GM23338 (cell line): Measurements from ENCODE around the gene FAM117B. TPM values are rescaled to one million over a fixed set of nuclear protein-coding genes. Genes with fewer than 3 reads are reported as not detected.

Experiments used
- ATAC-seq: fragments of 200-7000 bp; cut with Tn5 transposase; 3 replicates; pipeline ENCODE4 v1.9.1; 2020
- DNase-seq: peaks from one replicate; pipeline ENCODE4 v3.0.0-alpha.2; 2015; ENCODE audit warnings: low spot score
- H2AFZ ChIP-seq: fragments of 200-600 bp; sonication (generic); 2 replicates; pipeline ENCODE4 v1.8.0; 2016; ENCODE audit warnings: antibody characterized with exemption, mild to moderate bottlenecking, moderate library complexity
- H3F3A ChIP-seq: fragments of 200-600 bp; sonication (generic); replicated peaks from 2 replicates; pipeline ENCODE4 v1.8.0; 2017; ENCODE audit warnings: antibody characterized with exemption, mixed run types, low read depth
- H3K27ac ChIP-seq: fragments of 200-600 bp; sonication (generic); 2 replicates; pipeline ENCODE4 v1.6.1; 2016; ENCODE audit warnings: low read depth
- H3K27me3 ChIP-seq: fragments of 200-600 bp; sonication (generic); 2 replicates; pipeline ENCODE4 v1.8.0; 2016; ENCODE audit warnings: mild to moderate bottlenecking, mixed run types, moderate library complexity; ENCODE audit not compliant: insufficient read depth
- H3K36me3 ChIP-seq: fragments of 200-600 bp; sonication (generic); 2 replicates; pipeline ENCODE4 v1.8.0; 2016; ENCODE audit warnings: mild to moderate bottlenecking; ENCODE audit not compliant: insufficient read depth
- H3K4me1 ChIP-seq: fragments of 200-600 bp; sonication (generic); 2 replicates; pipeline ENCODE4 v1.8.0; 2016; ENCODE audit warnings: mild to moderate bottlenecking, moderate library complexity; ENCODE audit not compliant: insufficient read depth
- H3K4me2 ChIP-seq: fragments of 200-600 bp; sonication (generic); 2 replicates; pipeline ENCODE4 v1.7.1; 2017; ENCODE audit warnings: mixed run types
- H3K4me3 ChIP-seq: fragments of 200-600 bp; sonication (generic); 2 replicates; pipeline ENCODE4 v1.6.1; 2016; ENCODE audit warnings: mixed run types
- H3K79me2 ChIP-seq: fragments of 200-600 bp; sonication (generic); replicated peaks from 2 replicates; pipeline ENCODE4 v1.8.0; 2017; ENCODE audit warnings: mild to moderate bottlenecking; ENCODE audit not compliant: insufficient read depth
- H3K9me2 ChIP-seq: fragments of 200-600 bp; sonication (generic); 2 replicates; pipeline ENCODE4 v1.8.0; 2017; ENCODE audit not compliant: insufficient read depth
- H4K20me1 ChIP-seq: fragments of 200-600 bp; sonication (generic); replicated peaks from 2 replicates; pipeline ENCODE4 v1.8.0; 2017; ENCODE audit warnings: mild to moderate bottlenecking; ENCODE audit not compliant: insufficient read depth
- H3K27ac Mint-ChIP-seq: 2 replicates; pipeline ENCODE4 v1.8.0; 2020; ENCODE audit warnings: inconsistent platforms, mild to moderate bottlenecking, moderate library complexity, mixed read lengths
- H3K27me3 Mint-ChIP-seq: 3 replicates; pipeline ENCODE4 v1.8.0; 2022; ENCODE audit warnings: low read depth, mild to moderate bottlenecking, moderate library complexity, mixed read lengths, inconsistent platforms; ENCODE audit not compliant: insufficient read depth, poor library complexity
- H3K36me3 Mint-ChIP-seq: 3 replicates; pipeline ENCODE4 v1.8.0; 2021; ENCODE audit warnings: low read depth, mild to moderate bottlenecking, inconsistent platforms, moderate library complexity, mixed read lengths
- H3K4me1 Mint-ChIP-seq: 3 replicates; pipeline ENCODE4 v1.8.0; 2020; ENCODE audit warnings: mild to moderate bottlenecking, inconsistent platforms, mixed read lengths
- H3K4me3 Mint-ChIP-seq: 3 replicates; pipeline ENCODE4 v1.8.0; 2021; ENCODE audit warnings: moderate library complexity, mild to moderate bottlenecking, inconsistent platforms, mixed read lengths
- H3K9me3 Mint-ChIP-seq: 3 replicates; pipeline ENCODE4 v1.8.0; 2020; ENCODE audit warnings: moderate library complexity, mild to moderate bottlenecking, inconsistent platforms, mixed read lengths
- CREB1 ChIP-seq: fragments of 250-450 bp; sonication (Bioruptor Pico); IDR thresholded peaks from 2 replicates; pipeline ENCODE4 v1.5.0; 2020; ENCODE audit warnings: low read depth, mild to moderate bottlenecking, moderate library complexity
- EZH2 ChIP-seq: fragments of 200-600 bp; sonication (generic); IDR thresholded peaks from one replicate; pipeline ENCODE4 v1.8.0; 2017; ENCODE audit warnings: antibody characterized with exemption, mild to moderate bottlenecking, low read depth; ENCODE audit not compliant: unreplicated experiment
- EZH2phosphoT487 ChIP-seq: fragments of 200-600 bp; sonication (generic); IDR thresholded peaks from one replicate; pipeline ENCODE4 v1.8.1; 2018; ENCODE audit warnings: antibody characterized with exemption; ENCODE audit not compliant: unreplicated experiment
- NANOG ChIP-seq: IDR thresholded peaks from 2 replicates; pipeline ENCODE4 v1.6.1; 2016; ENCODE audit warnings: antibody characterized with exemption, borderline replicate concordance
- POLR2AphosphoS5 ChIP-seq: IDR thresholded peaks from 2 replicates; pipeline ENCODE4 v1.6.1; 2016; ENCODE audit warnings: antibody characterized with exemption, low read depth
- STAT1 ChIP-seq: IDR thresholded peaks from one replicate; pipeline ENCODE4 v1.6.1; 2016; ENCODE audit warnings: antibody characterized with exemption; ENCODE audit not compliant: unreplicated experiment
- ZNF114 ChIP-seq: fragments of 250-450 bp; sonication (Bioruptor Pico); IDR thresholded peaks from 2 replicates; pipeline ENCODE4 v1.5.0; 2020; ENCODE audit warnings: mild to moderate bottlenecking, moderate library complexity
- ZNF331 ChIP-seq: fragments of 250-450 bp; sonication (Bioruptor Pico); IDR thresholded peaks from 2 replicates; pipeline ENCODE4 v1.5.0; 2020; ENCODE audit warnings: low read depth, mild to moderate bottlenecking, moderate library complexity
- polyA plus RNA-seq: library from polyadenylated mRNA; unstranded; fragments of >200 nt; fragmentation: Nextera tagmentation; extraction: Ambion mirVana; gene quantifications from 2 replicates; pipeline ENCODE4 v1.2.1, GENCODE V29; 2016
- total RNA-seq: library from RNA; depleted of rRNA; stranded (reverse); fragments of >200 nt; shearing (Covaris generic); gene quantifications from 2 replicates; pipeline ENCODE4 v1.2.3, GENCODE V29; 2014
- TF ChIP-seq, protein P1 (sequence below): IDR thresholded peaks from 2 replicates; pipeline ENCODE4 v1.6.1; 2016; ENCODE audit warnings: antibody characterized with exemption
- TF ChIP-seq, protein P2 (sequence below): fragments of 250-450 bp; sonication (Bioruptor Pico); IDR thresholded peaks from 2 replicates; pipeline ENCODE4 v1.5.0; 2020; ENCODE audit warnings: mild to moderate bottlenecking, moderate library complexity
- TF ChIP-seq, protein P3 (sequence below): IDR thresholded peaks from one replicate; pipeline ENCODE4 v1.6.1; 2018; ENCODE audit warnings: antibody characterized with exemption; ENCODE audit not compliant: unreplicated experiment

Gene FAM117B
- total and polyA plus RNA-seq, 2 experiments from 2014 or later, result 8.4 to 23.0 TPM

DNA sequence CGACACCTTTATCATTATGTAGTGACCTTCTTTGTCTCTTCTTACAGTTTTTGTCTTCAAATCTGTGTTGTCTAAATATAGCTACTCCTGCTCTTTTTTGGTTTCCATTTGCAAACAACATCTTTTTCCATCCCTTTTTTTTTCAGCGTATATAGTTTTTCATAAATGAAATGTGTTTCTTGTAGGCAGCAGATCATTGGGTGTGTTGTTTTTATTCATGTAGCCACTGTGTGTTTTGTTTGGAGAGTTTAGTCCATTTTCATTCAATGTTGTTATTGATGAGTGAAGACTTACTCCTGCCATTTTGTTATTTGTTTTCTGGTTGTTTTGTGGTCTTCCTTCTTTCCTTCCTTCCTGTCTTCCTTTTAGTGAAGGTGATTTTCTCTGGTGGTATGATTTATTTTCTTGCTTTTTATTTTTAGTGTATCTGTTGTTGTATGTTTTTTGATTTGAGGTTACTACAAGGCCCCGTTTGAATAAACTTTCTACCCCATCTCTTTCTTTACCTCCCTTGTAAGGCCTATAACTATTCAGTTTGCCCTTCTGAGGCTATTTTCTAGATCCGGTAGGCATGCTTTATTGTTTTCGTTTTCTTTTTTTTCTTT is 81.4 kb downstream of the FAM117B start:
- Mint-ChIP-seq H3K4me3 (no peak overlapping the region), H3K4me1 (peaks cover 3% of the 10 kb centered on the region; the same call in 1 of the 3 replicates), H3K27ac (no peak overlapping the region), H3K9me3 (peaks cover 42% of the 10 kb centered on the region), H3K36me3 (peaks cover 33% of the 10 kb centered on the region), H3K27me3 (no peaks in the 10 kb centered on the region)
- Histone ChIP-seq H3K36me3 (no peaks in the 10 kb centered on the region), H3K9me2 (no peaks in the 10 kb centered on the region), H3K4me3 (no peak overlapping the region), H3K4me1 (no peaks in the 10 kb centered on the region), H3K27me3 (no peaks in the 10 kb centered on the region), H3K27ac (no peak overlapping the region), H3F3A (no peaks in the 10 kb centered on the region), H4K20me1 (0 out of 2 replicates have a peak, but pooled peaks cover under 1% of the 10 kb centered on the region), H2AFZ (no peak overlapping the region), H3K4me2 (no peak overlapping the region), H3K79me2 (peaks cover 76% of the 10 kb centered on the region)
- TF ChIP-seq POLR2AphosphoS5, result no peak
- TF ChIP-seq EZH2, result no peak
- no peak for TF ChIP-seq STAT1
- no peak for TF ChIP-seq EZH2phosphoT487
- no peak for TF ChIP-seq CREB1 (CRISPR knock-in tag)
- no peak for TF ChIP-seq ZNF331
- TF ChIP-seq NANOG, result no peak
- TF ChIP-seq ZNF114 (CRISPR knock-in tag), result no peak
- TF ChIP-seq, protein P1, sequence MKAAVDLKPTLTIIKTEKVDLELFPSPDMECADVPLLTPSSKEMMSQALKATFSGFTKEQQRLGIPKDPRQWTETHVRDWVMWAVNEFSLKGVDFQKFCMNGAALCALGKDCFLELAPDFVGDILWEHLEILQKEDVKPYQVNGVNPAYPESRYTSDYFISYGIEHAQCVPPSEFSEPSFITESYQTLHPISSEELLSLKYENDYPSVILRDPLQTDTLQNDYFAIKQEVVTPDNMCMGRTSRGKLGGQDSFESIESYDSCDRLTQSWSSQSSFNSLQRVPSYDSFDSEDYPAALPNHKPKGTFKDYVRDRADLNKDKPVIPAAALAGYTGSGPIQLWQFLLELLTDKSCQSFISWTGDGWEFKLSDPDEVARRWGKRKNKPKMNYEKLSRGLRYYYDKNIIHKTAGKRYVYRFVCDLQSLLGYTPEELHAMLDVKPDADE, result no peak
- TF ChIP-seq, protein P2, sequence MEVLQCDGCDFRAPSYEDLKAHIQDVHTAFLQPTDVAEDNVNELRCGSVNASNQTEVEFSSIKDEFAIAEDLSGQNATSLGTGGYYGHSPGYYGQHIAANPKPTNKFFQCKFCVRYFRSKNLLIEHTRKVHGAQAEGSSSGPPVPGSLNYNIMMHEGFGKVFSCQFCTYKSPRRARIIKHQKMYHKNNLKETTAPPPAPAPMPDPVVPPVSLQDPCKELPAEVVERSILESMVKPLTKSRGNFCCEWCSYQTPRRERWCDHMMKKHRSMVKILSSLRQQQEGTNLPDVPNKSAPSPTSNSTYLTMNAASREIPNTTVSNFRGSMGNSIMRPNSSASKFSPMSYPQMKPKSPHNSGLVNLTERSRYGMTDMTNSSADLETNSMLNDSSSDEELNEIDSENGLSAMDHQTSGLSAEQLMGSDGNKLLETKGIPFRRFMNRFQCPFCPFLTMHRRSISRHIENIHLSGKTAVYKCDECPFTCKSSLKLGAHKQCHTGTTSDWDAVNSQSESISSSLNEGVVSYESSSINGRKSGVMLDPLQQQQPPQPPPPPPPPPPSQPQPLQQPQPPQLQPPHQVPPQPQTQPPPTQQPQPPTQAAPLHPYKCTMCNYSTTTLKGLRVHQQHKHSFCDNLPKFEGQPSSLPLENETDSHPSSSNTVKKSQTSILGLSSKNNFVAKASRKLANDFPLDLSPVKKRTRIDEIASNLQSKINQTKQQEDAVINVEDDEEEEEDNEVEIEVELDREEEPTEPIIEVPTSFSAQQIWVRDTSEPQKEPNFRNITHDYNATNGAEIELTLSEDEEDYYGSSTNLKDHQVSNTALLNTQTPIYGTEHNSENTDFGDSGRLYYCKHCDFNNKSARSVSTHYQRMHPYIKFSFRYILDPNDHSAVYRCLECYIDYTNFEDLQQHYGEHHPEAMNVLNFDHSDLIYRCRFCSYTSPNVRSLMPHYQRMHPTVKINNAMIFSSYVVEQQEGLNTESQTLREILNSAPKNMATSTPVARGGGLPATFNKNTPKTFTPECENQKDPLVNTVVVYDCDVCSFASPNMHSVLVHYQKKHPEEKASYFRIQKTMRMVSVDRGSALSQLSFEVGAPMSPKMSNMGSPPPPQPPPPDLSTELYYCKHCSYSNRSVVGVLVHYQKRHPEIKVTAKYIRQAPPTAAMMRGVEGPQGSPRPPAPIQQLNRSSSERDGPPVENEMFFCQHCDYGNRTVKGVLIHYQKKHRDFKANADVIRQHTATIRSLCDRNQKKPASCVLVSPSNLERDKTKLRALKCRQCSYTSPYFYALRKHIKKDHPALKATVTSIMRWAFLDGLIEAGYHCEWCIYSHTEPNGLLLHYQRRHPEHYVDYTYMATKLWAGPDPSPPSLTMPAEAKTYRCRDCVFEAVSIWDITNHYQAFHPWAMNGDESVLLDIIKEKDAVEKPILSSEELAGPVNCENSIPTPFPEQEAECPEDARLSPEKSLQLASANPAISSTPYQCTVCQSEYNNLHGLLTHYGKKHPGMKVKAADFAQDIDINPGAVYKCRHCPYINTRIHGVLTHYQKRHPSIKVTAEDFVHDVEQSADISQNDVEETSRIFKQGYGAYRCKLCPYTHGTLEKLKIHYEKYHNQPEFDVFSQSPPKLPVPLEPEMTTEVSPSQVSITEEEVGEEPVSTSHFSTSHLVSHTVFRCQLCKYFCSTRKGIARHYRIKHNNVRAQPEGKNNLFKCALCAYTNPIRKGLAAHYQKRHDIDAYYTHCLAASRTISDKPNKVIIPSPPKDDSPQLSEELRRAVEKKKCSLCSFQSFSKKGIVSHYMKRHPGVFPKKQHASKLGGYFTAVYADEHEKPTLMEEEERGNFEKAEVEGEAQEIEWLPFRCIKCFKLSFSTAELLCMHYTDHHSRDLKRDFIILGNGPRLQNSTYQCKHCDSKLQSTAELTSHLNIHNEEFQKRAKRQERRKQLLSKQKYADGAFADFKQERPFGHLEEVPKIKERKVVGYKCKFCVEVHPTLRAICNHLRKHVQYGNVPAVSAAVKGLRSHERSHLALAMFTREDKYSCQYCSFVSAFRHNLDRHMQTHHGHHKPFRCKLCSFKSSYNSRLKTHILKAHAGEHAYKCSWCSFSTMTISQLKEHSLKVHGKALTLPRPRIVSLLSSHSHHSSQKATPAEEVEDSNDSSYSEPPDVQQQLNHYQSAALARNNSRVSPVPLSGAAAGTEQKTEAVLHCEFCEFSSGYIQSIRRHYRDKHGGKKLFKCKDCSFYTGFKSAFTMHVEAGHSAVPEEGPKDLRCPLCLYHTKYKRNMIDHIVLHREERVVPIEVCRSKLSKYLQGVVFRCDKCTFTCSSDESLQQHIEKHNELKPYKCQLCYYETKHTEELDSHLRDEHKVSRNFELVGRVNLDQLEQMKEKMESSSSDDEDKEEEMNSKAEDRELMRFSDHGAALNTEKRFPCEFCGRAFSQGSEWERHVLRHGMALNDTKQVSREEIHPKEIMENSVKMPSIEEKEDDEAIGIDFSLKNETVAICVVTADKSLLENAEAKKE, result no peak
- TF ChIP-seq, protein P3, sequence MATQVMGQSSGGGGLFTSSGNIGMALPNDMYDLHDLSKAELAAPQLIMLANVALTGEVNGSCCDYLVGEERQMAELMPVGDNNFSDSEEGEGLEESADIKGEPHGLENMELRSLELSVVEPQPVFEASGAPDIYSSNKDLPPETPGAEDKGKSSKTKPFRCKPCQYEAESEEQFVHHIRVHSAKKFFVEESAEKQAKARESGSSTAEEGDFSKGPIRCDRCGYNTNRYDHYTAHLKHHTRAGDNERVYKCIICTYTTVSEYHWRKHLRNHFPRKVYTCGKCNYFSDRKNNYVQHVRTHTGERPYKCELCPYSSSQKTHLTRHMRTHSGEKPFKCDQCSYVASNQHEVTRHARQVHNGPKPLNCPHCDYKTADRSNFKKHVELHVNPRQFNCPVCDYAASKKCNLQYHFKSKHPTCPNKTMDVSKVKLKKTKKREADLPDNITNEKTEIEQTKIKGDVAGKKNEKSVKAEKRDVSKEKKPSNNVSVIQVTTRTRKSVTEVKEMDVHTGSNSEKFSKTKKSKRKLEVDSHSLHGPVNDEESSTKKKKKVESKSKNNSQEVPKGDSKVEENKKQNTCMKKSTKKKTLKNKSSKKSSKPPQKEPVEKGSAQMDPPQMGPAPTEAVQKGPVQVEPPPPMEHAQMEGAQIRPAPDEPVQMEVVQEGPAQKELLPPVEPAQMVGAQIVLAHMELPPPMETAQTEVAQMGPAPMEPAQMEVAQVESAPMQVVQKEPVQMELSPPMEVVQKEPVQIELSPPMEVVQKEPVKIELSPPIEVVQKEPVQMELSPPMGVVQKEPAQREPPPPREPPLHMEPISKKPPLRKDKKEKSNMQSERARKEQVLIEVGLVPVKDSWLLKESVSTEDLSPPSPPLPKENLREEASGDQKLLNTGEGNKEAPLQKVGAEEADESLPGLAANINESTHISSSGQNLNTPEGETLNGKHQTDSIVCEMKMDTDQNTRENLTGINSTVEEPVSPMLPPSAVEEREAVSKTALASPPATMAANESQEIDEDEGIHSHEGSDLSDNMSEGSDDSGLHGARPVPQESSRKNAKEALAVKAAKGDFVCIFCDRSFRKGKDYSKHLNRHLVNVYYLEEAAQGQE, result no peak
- no peak for ATAC-seq
- DNase-seq, result no peak
